Epidermal melanocyte (primary cell): Measurements from ENCODE around the gene MECP2.
"Not testable (repeated sequence)": the region's sequence is repeated elsewhere in the genome, so short reads cannot be mapped to it uniquely, and the experiment has no call there.

Experiments
- DNase-seq: peaks from one replicate; pipeline ENCODE4 v3.0.0; 2011; ENCODE audit warnings: low spot score; ENCODE audit not compliant: insufficient read length

MECP2 gene

GRCh38 chrX:154097589-154098541 lies at the start of gene MECP2:
TSS of gene MECP2 (minus strand) at chrX:154097717.
- DNase-seq: peak; percentile 83

GRCh38 chrX:154144010-154144409 lies 46.5 kb upstream of the MECP2 start, which contains the start of gene OPN1LW:
TSS of gene OPN1LW (plus strand) at chrX:154144243. CDS start at chrX:154144284, 41 bp downstream.
- DNase-seq: not testable (repeated sequence)

- no peak for DNase-seq
Measured at GRCh38 chrX:154142950-154143745, 45.6 kb upstream of the MECP2 start.

- DNase-seq: no peak
Measured at GRCh38 chrX:154142386-154142785, 44.9 kb upstream of the MECP2 start.

GRCh38 chrX:154140742-154141141 lies 43.2 kb upstream of the MECP2 start:
- DNase-seq: no peak

- DNase-seq: no peak
Measured at GRCh38 chrX:154140206-154140605, 42.7 kb upstream of the MECP2 start.

- no peak for DNase-seq
Measured at GRCh38 chrX:154138857-154139256, 41.3 kb upstream of the MECP2 start.

- DNase-seq: peak; percentile 43
Measured at GRCh38 chrX:154136627-154137161, 39.2 kb upstream of the MECP2 start.

GRCh38 chrX:154135458-154136229 lies 38.1 kb upstream of the MECP2 start:
- no peak for DNase-seq

GRCh38 chrX:154132366-154132765 lies 34.8 kb upstream of the MECP2 start:
- DNase-seq: no peak

- no peak for DNase-seq
Measured at GRCh38 chrX:154131955-154132354, 34.4 kb upstream of the MECP2 start.

GRCh38 chrX:154126101-154126500 lies 28.6 kb upstream of the MECP2 start:
- DNase-seq: no peak

- DNase-seq: no peak
Measured at GRCh38 chrX:154125391-154126040, 28.0 kb upstream of the MECP2 start.

GRCh38 chrX:154123241-154124219 lies 26.0 kb upstream of the MECP2 start:
- no peak for DNase-seq

GRCh38 chrX:154121961-154122360 lies 24.4 kb upstream of the MECP2 start:
- DNase-seq: peak; percentile 21

- no peak for DNase-seq
Measured at GRCh38 chrX:154121207-154121606, 23.7 kb upstream of the MECP2 start.

GRCh38 chrX:154120567-154120966 lies 23.1 kb upstream of the MECP2 start:
- no peak for DNase-seq

- DNase-seq: no peak
Measured at GRCh38 chrX:154117566-154117965, 20.0 kb upstream of the MECP2 start.
